HepG2 (cell line): ENCODE results near the gene PSMB11. TPM values are rescaled to one million over a fixed set of nuclear protein-coding genes. Genes with fewer than 3 reads are reported as not detected.

Source experiments
- ATM ChIP-seq: fragments of 450-650 bp; IDR thresholded peaks from 2 replicates; pipeline ENCODE4 v1.7.1; 2017; ENCODE audit warnings: mild to moderate bottlenecking, borderline replicate concordance
- BATF2 ChIP-seq: sonication (generic); formaldehyde crosslinking; IDR thresholded peaks from 2 replicates; pipeline ENCODE4 v1.8.0; 2022; ENCODE audit warnings: mild to moderate bottlenecking, missing genetic modification reagents, moderate library complexity
- CBX1 ChIP-seq: IDR thresholded peaks from one replicate; pipeline ENCODE4 v1.6.1; 2016; ENCODE audit warnings: antibody characterized with exemption, low read depth
- CCAR2 ChIP-seq: fragments of 200-400 bp; formaldehyde crosslinking; optimal IDR thresholded peaks from 2 replicates; pipeline ENCODE3; 2018; ENCODE audit warnings: low read depth, mild to moderate bottlenecking, low read length, moderate library complexity
- FOSL1 ChIP-seq: sonication (generic); formaldehyde crosslinking; IDR thresholded peaks from 2 replicates; pipeline ENCODE4 v1.9.0; 2021; ENCODE audit warnings: missing genetic modification reagents, borderline replicate concordance
- FOXO1 ChIP-seq: sonication (generic); formaldehyde crosslinking; IDR thresholded peaks from 2 replicates; pipeline ENCODE4 v1.4.0; 2020; ENCODE audit warnings: missing genetic modification reagents
- GABPA ChIP-seq, 2 experiments: IDR thresholded peaks; 2 replicates each; pipeline ENCODE4 v1.6.1; 2011 to 2016; ENCODE audit warnings: low read depth in 2 of 2, low read length in 1 of 2, missing biosample characterization in 1 of 2, missing genetic modification characterization in 1 of 2
- HDAC2 ChIP-seq: sonication (generic); formaldehyde crosslinking; IDR thresholded peaks from 2 replicates; pipeline ENCODE4 v1.4.0; 2020; ENCODE audit warnings: missing genetic modification reagents
- HES4 ChIP-seq: sonication (generic); formaldehyde crosslinking; IDR thresholded peaks from 2 replicates; pipeline ENCODE4 v1.9.0; 2021; ENCODE audit warnings: mild to moderate bottlenecking, missing genetic modification reagents, borderline replicate concordance
- IRX3 ChIP-seq: sonication (generic); formaldehyde crosslinking; IDR thresholded peaks from 2 replicates; pipeline ENCODE4 v1.8.1; 2023; ENCODE audit warnings: mild to moderate bottlenecking, low read depth, missing genetic modification reagents, borderline replicate concordance
- KDM1A ChIP-seq: IDR thresholded peaks from 2 replicates; pipeline ENCODE4 v1.6.1; 2016; ENCODE audit warnings: missing compliant biosample characterization
- KMT2A ChIP-seq: sonication (generic); formaldehyde crosslinking; IDR thresholded peaks from 2 replicates; pipeline ENCODE4 v1.4.0; 2020; ENCODE audit warnings: missing genetic modification reagents
- MED1 ChIP-seq: sonication (generic); formaldehyde crosslinking; IDR thresholded peaks from 2 replicates; pipeline ENCODE4 v1.4.0; 2020; ENCODE audit warnings: missing genetic modification reagents
- MXI1 ChIP-seq: IDR thresholded peaks from 3 replicates; pipeline ENCODE4 v1.6.1; 2012; ENCODE audit warnings: low read depth, low read length, inconsistent platforms, borderline replicate concordance
- RBAK ChIP-seq: sonication (generic); formaldehyde crosslinking; IDR thresholded peaks from 2 replicates; pipeline ENCODE4 v1.5.1; 2020; ENCODE audit warnings: mild to moderate bottlenecking, missing genetic modification reagents
- RXRA ChIP-seq: sonication (generic); formaldehyde crosslinking; IDR thresholded peaks from 2 replicates; pipeline ENCODE4 v1.5.1; 2020; ENCODE audit warnings: missing genetic modification reagents
- SAFB2 ChIP-seq: sonication (generic); formaldehyde crosslinking; IDR thresholded peaks from 2 replicates; pipeline ENCODE4 v1.5.1; 2020; ENCODE audit warnings: missing genetic modification reagents, low read depth, mild to moderate bottlenecking, borderline replicate concordance
- SIN3A ChIP-seq: IDR thresholded peaks from 2 replicates; pipeline ENCODE4 v1.6.1; 2011; ENCODE audit warnings: low read depth, mild to moderate bottlenecking, control low read depth, low read length, borderline replicate concordance
- SMAD1 ChIP-seq: sonication (generic); formaldehyde crosslinking; IDR thresholded peaks from 2 replicates; pipeline ENCODE4 v1.4.0; 2020; ENCODE audit warnings: missing genetic modification reagents, low read depth, mild to moderate bottlenecking, borderline replicate concordance
- SRF ChIP-seq: IDR thresholded peaks from 2 replicates; pipeline ENCODE4 v1.6.1; 2011; ENCODE audit warnings: mild to moderate bottlenecking, low read depth, low read length, moderate library complexity
- ZNF160 ChIP-seq: sonication (generic); formaldehyde crosslinking; IDR thresholded peaks from 2 replicates; pipeline ENCODE4 v1.8.0; 2022; ENCODE audit warnings: mild to moderate bottlenecking, inconsistent platforms, missing genetic modification reagents
- ZNF335 ChIP-seq: sonication (generic); formaldehyde crosslinking; IDR thresholded peaks from 2 replicates; pipeline ENCODE4 v1.4.0; 2020; ENCODE audit warnings: missing genetic modification reagents
- ZNF598 ChIP-seq: sonication (generic); formaldehyde crosslinking; IDR thresholded peaks from 2 replicates; pipeline ENCODE4 v1.5.1; 2020; ENCODE audit warnings: mild to moderate bottlenecking, missing genetic modification reagents, borderline replicate concordance
- ZNF691 ChIP-seq: sonication (generic); formaldehyde crosslinking; IDR thresholded peaks from 2 replicates; pipeline ENCODE4 v1.4.0; 2020; ENCODE audit warnings: missing genetic modification reagents, low read depth, mild to moderate bottlenecking, borderline replicate concordance
- ZNF737 ChIP-seq: sonication (generic); formaldehyde crosslinking; IDR thresholded peaks from 2 replicates; pipeline ENCODE4 v1.5.0; 2020; ENCODE audit warnings: missing genetic modification reagents, mild to moderate bottlenecking, borderline replicate concordance
- ZNF781 ChIP-seq: sonication (generic); formaldehyde crosslinking; IDR thresholded peaks from 2 replicates; pipeline ENCODE4 v1.5.1; 2020; ENCODE audit warnings: borderline replicate concordance, mild to moderate bottlenecking, missing genetic modification reagents; ENCODE audit errors: not compliant biosample characterization
- ZNF792 ChIP-seq: IDR thresholded peaks from 2 replicates; pipeline ENCODE4 v1.6.1; 2016
- ZSCAN21 ChIP-seq: sonication (generic); formaldehyde crosslinking; IDR thresholded peaks from 2 replicates; pipeline ENCODE4 v1.8.0; 2022; ENCODE audit warnings: mild to moderate bottlenecking, missing genetic modification reagents, moderate library complexity, borderline replicate concordance
- ZSCAN22 ChIP-seq: sonication (generic); formaldehyde crosslinking; IDR thresholded peaks from 2 replicates; pipeline ENCODE4 v1.4.0; 2020; ENCODE audit warnings: mild to moderate bottlenecking, missing genetic modification reagents
- ZSCAN9 ChIP-seq: IDR thresholded peaks from 2 replicates; pipeline ENCODE4 v1.6.1; 2016; ENCODE audit warnings: borderline replicate concordance
- polyA plus RNA-seq, 8 experiments: library from polyadenylated mRNA; depleted of rRNA in 3 of 8; stranded (reverse) in 7 of 8; unstranded in 1 of 8; fragments of >200 nt; fragmentation: Illumina TruSeq in 4 of 8; extraction: Trizol in 4 of 8; gene quantifications; 2 replicates each; pipeline versions ENCODE4 v1.2.1 to v1.2.3, GENCODE V29; 2011 to 2016; ENCODE audit warnings: low read depth in 4 of 8, missing spikeins in 1 of 8, mixed read lengths in 1 of 8; ENCODE audit not compliant: insufficient read depth in 1 of 8
- total RNA-seq, 5 experiments: library from RNA; depleted of rRNA; stranded (reverse); fragments of >200 nt; fragmentation: Illumina TruSeq; extraction: Trizol; gene quantifications; 2 replicates each; pipeline ENCODE4 v1.2.3, GENCODE V29; 2016; ENCODE audit warnings: low read depth in 1 of 5

Gene PSMB11
- total and polyA plus RNA-seq, 2 of the 13 experiments (the other 11 are each of a cell fraction or from before 2014, with no cell fraction given), result not detected

- TF ChIP-seq ZNF691 (CRISPR knock-in tag) (no peak), ZSCAN21 (CRISPR knock-in tag) (no peak), ZNF737 (CRISPR knock-in tag) (no peak), HDAC2 (CRISPR knock-in tag) (no peak), HES4 (no peak), ATM (no peak), ZNF160 (CRISPR knock-in tag) (no peak), SMAD1 (CRISPR knock-in tag) (no peak), RBAK (CRISPR knock-in tag) (no peak), MXI1 (no peak), SAFB2 (CRISPR knock-in tag) (no peak), IRX3 (CRISPR knock-in tag) (no peak), SRF (no peak), ZNF781 (CRISPR knock-in tag) (no peak), ZNF598 (CRISPR knock-in tag) (no peak), KMT2A (CRISPR knock-in tag) (no peak), BATF2 (CRISPR knock-in tag) (no peak), MED1 (CRISPR knock-in tag) (no peak), FOSL1 (CRISPR knock-in tag) (no peak), KDM1A (CRISPR knock-in tag) (0 out of 2 replicates have a peak, but pooled peaks have one; percentile 4), RXRA (CRISPR knock-in tag) (no peak), ZSCAN9 (no peak), FOXO1 (peak; percentile 20; the same call in 1 of the 2 replicates), ZNF792 (CRISPR knock-in tag) (peak; percentile 15; the same call in 1 of the 2 replicates), ZSCAN22 (CRISPR knock-in tag) (no peak), CBX1 (no peak), CCAR2 (no peak), ZNF335 (0 out of 2 replicates have a peak, but pooled peaks have one; percentile 2), SIN3A (no peak), GABPA (IDR thresholded peaks at IDR 0.05; ENCODE audit: low read depth, low read length) (no peak), GABPA (CRISPR knock-in tag; IDR thresholded peaks at IDR 0.05; ENCODE audit: low read depth) (no peak)
These were observed 6.5 kb upstream of the PSMB11 start (continued) for GRCh38 chr14:23035303-23036144.
